GM21367 (cell line): Measurements from ENCODE around the gene H6PD.
A peak's percentile ranks its signal among the peaks of the same experiment; 100 is the strongest.

Source experiments
- ATAC-seq: cut with Tn5 transposase; IDR thresholded peaks from one replicate; pipeline ENCODE4 v1.9.1; 2021; ENCODE audit not compliant: unreplicated experiment

Gene H6PD, protein sequence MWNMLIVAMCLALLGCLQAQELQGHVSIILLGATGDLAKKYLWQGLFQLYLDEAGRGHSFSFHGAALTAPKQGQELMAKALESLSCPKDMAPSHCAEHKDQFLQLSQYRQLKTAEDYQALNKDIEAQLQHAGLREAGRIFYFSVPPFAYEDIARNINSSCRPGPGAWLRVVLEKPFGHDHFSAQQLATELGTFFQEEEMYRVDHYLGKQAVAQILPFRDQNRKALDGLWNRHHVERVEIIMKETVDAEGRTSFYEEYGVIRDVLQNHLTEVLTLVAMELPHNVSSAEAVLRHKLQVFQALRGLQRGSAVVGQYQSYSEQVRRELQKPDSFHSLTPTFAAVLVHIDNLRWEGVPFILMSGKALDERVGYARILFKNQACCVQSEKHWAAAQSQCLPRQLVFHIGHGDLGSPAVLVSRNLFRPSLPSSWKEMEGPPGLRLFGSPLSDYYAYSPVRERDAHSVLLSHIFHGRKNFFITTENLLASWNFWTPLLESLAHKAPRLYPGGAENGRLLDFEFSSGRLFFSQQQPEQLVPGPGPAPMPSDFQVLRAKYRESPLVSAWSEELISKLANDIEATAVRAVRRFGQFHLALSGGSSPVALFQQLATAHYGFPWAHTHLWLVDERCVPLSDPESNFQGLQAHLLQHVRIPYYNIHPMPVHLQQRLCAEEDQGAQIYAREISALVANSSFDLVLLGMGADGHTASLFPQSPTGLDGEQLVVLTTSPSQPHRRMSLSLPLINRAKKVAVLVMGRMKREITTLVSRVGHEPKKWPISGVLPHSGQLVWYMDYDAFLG

GRCh38 chr1:9234223-9235095 lies at the start of gene H6PD:
TSS of gene H6PD (plus strand) at chr1:9234774. CDS start at chr1:9244935, 10,161 bp downstream.
- ATAC-seq = peak; percentile 49

DNA sequence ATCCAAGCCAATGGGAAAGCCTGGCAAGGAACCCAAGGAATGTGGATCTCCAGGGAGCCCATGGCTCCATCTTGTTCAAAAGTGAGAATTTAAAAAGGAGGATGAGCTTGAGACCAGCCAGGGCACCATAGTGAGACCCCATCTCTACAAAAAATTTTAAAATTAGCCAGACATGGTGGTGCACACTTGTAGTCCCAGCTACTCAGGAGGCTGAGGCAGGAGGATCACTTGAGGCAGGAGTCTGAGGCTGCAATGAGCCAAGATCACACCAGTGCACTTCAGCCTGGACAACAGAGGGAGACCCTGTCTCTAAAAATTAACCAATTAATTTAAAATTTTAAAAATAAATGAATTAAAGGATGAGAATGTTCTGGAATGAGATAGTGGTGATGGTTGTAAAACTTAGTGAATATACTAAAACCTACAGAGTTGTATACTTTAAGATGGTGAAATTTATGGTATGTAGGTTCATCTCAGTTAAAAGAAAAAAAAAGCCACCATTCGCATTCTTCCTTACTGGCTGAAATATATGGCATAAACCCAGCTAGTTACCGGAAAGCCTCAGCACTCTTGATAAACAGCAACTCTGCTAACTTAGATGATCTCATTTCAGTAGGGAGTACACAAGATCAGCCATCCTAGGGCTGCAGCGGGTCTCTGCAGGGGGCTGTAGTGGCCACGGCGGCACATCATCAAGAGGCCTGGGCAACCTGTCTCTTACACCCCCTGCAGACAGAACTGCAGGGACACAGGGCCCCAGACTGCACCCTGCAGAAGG lies 48.3 kb upstream of the H6PD start:
- ATAC-seq = no peak

GRCh38 chr1:9187004-9187403 lies 47.6 kb upstream of the H6PD start:
- ATAC-seq = no peak

- ATAC-seq = no peak
Measured at GRCh38 chr1:9190234-9190633, 44.3 kb upstream of the H6PD start.

GRCh38 chr1:9191231-9191630 lies 43.3 kb upstream of the H6PD start:
- ATAC-seq = no peak

- ATAC-seq = no peak
Measured at GRCh38 chr1:9192578-9193232, 41.9 kb upstream of the H6PD start.

DNA sequence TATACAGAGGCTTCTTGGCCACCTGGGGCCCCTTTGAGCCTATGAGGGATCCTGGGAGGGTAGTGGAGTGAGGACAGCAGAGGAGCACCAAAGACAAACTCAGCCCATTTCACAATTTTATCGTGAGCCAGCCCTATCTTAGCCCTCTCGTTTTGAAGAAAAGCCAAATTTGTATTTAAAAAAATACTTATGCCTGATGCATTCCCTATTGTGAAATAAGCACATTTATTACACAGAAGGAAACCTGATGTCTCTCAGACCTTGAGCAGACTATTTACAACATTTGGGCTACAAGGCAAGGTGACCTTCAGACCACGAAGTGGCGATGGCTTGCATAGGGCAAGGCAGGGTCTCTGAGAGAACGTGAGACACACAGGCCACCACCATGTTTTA lies 41.3 kb upstream of the H6PD start:
- no peak for ATAC-seq

- no peak for ATAC-seq
Measured at GRCh38 chr1:9194024-9194423, 40.5 kb upstream of the H6PD start.

DNA sequence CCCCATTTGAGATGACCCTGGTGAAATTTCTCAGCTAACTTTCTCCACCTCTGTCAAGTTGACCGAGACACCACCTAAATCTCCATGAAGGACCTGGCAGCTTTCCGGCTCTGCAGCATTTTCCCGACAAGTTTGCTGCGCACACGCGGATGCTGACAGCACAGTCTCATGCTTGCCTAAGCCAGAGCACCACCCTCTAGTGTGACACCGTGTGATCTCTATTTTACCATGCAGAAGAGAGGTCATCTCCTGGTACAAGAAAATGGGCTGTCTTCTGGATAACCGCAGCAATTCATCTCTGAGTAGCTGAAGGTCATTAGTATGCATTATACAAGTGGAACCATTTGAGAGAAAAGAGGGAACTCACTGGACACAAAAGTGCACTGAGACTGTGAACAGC lies 38.9 kb upstream of the H6PD start:
- ATAC-seq = no peak

- no peak for ATAC-seq
Measured at GRCh38 chr1:9196129-9197040, 38.2 kb upstream of the H6PD start.

DNA sequence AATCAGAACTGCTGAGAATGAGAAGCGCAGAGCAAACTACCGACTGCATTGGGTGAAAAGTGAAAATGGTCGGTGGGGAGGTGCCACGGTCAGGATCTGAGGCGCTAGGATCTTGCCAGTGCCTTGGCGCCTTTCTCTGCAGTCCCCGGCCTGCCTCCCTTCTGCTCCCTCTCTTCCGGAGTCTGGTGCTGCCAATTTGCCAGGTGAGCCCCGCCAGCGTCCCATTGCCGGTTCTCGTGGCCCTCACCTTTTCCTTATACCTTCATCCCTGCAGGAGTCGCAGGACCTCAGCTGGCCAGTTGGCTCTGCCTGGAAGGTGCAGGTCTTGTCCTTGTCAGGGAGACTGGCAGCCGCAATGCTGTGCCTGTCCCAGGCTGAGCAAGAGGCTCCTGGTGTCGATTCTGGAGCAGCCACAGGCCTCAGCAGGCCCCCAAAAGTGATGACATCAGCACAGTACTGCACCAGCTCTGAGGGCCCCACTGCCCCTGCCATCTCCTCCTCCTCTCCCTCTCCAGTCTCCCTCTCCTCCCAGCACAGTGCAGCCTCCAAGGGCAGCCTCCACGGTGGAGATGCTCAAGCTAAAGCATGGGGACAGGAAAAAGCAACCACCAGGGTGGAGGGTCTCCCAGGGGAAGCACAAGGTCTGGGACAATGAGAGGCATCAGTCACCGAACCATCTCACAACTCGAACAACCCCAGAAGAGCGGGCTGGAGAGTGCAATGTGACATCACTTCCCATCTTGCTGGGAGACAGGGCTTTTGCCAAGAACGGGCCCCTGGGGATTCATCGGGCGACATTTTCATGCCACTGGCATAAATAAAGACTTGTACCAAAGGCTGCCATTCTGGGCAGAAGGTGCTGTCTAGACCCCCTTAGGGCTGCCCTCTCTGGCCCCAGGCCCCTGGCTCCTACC lies 37.1 kb upstream of the H6PD start:
- ATAC-seq = no peak

DNA sequence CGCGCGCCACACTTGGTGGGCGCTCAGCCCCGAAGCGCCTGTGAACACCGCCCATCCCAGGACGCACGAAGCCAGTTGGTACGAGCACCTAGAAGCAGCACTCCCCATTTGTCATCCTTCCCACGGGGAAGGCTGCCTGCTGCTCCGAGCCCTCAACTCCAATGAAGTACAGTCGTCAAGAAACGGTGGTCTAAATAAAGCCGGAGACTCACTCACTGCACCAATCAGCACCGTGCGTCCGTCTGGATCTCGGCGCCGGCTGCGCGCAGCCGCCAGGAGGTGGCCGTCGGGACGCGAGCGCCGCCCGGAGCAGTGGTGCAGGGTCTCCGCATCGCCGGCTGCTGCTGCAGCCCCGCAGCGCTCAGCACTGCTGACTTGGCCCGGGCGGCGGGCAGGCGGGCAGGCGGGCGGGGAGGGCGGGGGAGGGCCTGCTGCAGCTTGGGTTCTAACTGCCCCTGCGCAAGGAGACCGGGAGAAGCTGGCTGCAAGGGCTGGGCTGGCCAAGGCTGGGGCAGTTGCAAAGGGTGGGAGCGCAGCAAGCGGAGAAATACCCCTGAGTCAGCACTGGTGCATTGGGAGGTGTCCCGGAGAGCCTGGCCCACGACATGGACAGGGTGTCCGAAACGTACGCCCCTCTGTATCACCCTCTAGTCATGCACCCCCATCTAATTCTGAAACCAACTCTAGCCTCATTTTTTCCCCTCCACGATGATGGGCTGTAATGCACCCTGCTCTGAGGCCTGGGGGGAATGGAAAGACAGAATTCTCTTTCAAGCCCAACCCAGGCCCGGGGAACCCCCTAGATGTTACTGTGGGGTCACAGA lies 35.8 kb upstream of the H6PD start:
- no peak for ATAC-seq

GRCh38 chr1:9200441-9200840 lies 34.1 kb upstream of the H6PD start:
- no peak for ATAC-seq

DNA sequence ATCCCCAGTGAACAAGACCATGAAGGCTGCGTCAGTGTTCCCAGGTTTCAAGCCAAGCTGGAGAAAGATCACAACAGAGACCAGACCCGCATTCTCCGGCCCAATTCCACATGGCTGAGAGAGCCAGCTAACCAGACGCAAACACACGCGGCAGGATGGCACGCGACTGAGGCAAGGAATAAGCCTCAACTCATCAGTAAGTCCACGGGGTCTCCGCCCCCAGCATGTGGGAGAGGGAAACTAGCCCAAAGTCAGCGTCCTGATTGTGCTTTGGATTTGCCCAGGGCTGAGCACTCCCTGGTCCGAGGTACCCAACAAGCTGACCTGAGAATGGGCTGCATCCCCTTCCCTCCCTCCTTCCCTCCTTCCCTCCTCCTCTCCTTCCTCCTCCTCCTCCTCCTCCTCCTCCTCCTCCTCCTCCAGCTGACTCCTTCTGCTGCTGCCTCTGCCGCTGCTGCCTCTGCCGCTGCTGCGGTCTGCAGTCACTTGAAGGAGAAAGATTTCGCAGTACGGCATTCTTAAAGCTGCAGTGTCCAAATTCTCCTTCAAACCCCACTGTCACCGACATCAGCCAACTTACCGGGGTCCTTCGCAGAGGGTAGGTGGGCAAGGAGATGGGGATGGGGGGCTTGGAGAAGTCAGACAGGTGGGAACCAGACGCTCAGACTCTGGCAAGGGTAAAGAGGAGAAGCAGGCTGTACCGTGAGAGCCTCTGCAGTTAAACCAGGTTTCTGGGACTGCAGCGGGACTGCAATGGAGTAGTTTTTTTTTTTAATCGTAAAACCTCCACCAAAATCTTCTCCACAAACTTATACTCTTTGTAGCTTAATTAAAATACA lies 33.0 kb upstream of the H6PD start:
- no peak for ATAC-seq

DNA sequence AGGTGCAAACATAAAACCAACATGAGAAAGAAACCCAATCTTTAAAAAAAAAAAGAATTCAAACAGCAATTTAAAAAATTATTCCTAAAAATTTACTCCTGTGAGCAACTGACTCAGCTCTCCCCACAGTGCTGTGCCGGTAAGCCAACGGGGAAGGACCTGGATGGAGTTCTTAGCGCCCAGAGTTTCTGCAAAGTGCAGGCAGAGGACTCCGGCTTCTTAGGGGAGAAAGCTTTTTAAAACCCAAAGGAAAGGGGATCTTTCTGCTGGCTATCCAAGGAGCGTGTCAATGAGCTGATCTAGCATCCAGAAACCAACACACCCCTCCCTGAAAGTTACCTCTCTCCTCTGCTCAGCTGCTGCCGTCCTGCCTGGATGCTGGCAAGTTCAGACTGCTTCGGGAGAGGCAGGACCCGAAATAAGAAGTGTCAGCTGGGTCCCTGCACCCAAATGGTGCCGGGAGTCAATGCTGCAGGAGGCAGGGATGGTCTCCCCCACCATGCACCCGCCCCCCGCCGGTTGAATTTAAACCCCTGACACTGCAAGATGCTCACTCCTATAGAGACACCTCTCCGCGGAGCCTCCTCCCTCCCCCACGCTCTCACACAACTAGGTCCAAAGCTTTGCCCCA lies 32.2 kb upstream of the H6PD start:
- no peak for ATAC-seq

DNA sequence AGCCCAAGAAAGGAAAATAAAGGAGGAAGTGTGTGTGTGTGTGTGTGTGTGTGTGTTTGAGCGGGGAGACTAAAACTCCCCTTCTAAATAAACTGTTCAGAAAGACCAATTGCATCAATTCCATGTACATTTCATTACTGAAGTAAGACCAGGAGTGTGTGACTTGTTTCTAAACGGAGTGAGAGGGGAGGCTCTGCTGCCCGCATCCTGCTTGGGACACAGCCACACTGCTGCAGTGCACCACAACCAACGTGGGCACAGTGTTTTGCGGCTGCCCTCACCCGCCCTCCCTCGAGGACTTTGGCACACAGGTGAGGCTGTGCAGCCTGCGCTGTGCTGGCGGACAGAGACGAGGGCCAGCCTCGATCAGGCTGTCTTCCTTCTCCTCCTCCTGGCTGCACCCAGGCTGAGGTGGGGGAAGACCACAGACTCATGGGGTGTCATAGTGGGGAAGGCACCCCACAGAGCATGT lies 31.0 kb upstream of the H6PD start:
- no peak for ATAC-seq
